WERI-Rb-1 (cell line): ENCODE data around the gene CCDC6.

ENCODE experiments used
- DNase-seq: peaks from one replicate; pipeline ENCODE4 v3.0.0-alpha.2; 2020
- H3K27ac ChIP-seq: fragments of 250-450 bp; sonication (Bioruptor Pico); 2 replicates; pipeline ENCODE4 v1.5.1; 2020; ENCODE audit warnings: mild to moderate bottlenecking, moderate library complexity
- H3K27me3 ChIP-seq: fragments of 250-450 bp; sonication (Bioruptor Pico); 2 replicates; pipeline ENCODE4 v1.5.1; 2021; ENCODE audit warnings: mild to moderate bottlenecking, low read depth, moderate library complexity; ENCODE audit not compliant: insufficient read depth, severe bottlenecking
- H3K36me3 ChIP-seq: fragments of 250-450 bp; sonication (Bioruptor Pico); 2 replicates; pipeline ENCODE4 v1.5.1; 2020; ENCODE audit warnings: mild to moderate bottlenecking, moderate library complexity
- H3K4me3 ChIP-seq: 2 replicates; pipeline ENCODE4 v1.5.1; 2011; ENCODE audit warnings: low read depth, mild to moderate bottlenecking, control low read depth, low read length
- H3K9me3 ChIP-seq: fragments of 250-450 bp; sonication (Bioruptor Pico); 2 replicates; pipeline ENCODE4 v1.5.1; 2021; ENCODE audit warnings: mild to moderate bottlenecking, moderate library complexity; ENCODE audit not compliant: severe bottlenecking
- TF ChIP-seq, protein P1 (sequence below): IDR thresholded peaks from 2 replicates; pipeline ENCODE4 v1.5.1; 2011; ENCODE audit warnings: low read depth, mild to moderate bottlenecking, control low read depth, inconsistent platforms, low read length

The CCDC6 gene

DNA sequence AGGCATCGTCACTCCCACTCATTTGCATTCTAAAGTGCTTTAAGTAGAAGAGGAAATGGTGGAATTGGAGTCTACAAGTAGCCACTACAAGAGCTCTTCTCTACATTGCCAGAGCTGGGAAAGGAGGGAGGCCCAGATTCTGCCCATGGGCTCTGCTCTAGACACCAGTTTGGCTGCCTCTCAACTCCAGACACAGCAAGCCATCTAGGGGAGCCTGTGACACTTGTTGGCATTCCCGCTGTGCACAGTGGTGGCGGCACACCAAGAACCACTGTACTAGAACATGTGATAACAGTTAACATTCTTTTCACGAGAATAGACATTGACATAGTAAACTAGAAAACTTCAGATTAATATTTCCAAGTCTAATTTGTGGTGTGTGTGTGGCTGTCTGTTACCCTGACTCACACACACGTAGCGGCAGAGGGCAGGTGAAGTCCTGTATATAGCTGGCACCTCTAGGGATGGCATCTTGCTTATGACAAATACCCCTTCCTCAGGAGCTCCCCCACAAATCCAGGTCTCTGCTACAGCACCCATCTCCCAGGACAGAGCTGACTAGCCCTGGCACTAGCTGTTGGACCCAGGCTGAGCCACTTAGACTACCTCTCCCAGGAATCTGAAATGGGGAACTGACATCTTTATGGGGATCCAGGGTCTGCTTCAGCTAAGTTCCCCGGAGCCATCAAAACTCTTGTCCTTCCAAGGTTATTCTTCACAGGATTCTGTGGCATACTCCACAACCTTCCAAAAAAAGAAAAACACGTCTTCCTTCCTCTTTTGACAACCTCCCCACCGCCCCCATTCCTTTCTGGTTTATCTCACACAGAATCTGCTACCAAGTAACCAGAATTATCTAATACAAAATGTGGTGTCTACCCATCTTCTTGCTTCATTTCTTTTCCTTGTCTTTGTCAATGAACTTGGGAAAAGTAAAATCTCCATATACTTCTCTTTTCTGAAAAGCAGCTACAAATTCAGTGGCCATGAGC, 98.4 kb downstream of the CCDC6 start:
- TF ChIP-seq, protein P1, sequence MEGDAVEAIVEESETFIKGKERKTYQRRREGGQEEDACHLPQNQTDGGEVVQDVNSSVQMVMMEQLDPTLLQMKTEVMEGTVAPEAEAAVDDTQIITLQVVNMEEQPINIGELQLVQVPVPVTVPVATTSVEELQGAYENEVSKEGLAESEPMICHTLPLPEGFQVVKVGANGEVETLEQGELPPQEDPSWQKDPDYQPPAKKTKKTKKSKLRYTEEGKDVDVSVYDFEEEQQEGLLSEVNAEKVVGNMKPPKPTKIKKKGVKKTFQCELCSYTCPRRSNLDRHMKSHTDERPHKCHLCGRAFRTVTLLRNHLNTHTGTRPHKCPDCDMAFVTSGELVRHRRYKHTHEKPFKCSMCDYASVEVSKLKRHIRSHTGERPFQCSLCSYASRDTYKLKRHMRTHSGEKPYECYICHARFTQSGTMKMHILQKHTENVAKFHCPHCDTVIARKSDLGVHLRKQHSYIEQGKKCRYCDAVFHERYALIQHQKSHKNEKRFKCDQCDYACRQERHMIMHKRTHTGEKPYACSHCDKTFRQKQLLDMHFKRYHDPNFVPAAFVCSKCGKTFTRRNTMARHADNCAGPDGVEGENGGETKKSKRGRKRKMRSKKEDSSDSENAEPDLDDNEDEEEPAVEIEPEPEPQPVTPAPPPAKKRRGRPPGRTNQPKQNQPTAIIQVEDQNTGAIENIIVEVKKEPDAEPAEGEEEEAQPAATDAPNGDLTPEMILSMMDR: no peak
- no peak overlapping the region for H3K4me3 ChIP-seq
- no peak for DNase-seq
- H3K9me3 ChIP-seq: peaks cover 14% of the 10 kb centered on the region
- H3K27me3 ChIP-seq: no peaks in the 10 kb centered on the region
- H3K27ac ChIP-seq: no peak overlapping the region
- peaks cover 79% of the 10 kb centered on the region for H3K36me3 ChIP-seq

DNA sequence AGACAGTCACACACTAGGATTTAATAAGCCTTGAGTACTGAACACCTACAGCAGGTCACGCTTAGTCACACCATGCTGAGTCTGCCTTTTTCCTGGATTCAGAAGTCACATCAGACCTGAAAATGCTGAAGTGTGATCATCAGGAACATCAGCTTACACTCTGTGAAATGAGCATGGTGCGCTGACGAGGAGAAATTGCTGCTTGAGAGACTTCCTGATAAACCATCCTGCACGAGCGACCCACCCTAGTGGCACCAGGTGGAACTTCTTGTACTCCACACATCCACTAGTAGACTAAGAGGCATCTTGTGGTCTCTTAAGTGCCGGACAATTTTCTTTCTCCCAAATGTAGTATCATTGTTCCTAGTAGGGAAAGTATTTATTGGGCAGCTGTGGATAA, 101.3 kb downstream of the CCDC6 start:
- peak; percentile 73 for DNase-seq
- peaks cover 69% of the 10 kb centered on the region for H3K36me3 ChIP-seq
- TF ChIP-seq, protein P1: peak; percentile 83

DNA sequence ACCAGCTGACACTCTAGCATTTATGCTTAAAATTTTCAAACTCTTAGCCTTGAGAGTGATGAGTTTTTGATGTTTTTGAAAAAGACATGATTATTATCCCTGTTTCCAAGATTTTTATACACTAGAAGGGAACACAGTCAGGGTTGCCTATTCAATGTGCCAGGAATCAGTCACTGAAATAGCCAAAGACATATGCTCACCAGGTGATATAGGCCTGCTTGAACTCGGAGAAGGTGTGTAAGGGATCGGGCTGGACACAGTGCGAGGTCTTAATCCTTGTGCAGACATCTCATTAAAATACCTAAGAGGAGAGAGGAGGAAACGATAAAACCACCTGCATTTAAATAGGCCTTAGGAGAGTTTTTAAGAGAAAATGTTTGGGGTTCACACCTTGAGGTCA, 102.1 kb downstream of the CCDC6 start:
- H3K27me3 ChIP-seq: no peaks in the 10 kb centered on the region
- H3K4me3 ChIP-seq: no peak overlapping the region
- DNase-seq: no peak
- peaks cover 68% of the 10 kb centered on the region for H3K36me3 ChIP-seq
- H3K9me3 ChIP-seq: no peaks in the 10 kb centered on the region
- H3K27ac ChIP-seq: no peak overlapping the region
- TF ChIP-seq, protein P1: no peak

More for the DNA sequence above, 101.3 kb downstream of the CCDC6 start:
- H3K4me3 ChIP-seq: no peak overlapping the region
- no peaks in the 10 kb centered on the region for H3K27me3 ChIP-seq
- no peaks in the 10 kb centered on the region for H3K9me3 ChIP-seq
- H3K27ac ChIP-seq: no peak overlapping the region

DNA sequence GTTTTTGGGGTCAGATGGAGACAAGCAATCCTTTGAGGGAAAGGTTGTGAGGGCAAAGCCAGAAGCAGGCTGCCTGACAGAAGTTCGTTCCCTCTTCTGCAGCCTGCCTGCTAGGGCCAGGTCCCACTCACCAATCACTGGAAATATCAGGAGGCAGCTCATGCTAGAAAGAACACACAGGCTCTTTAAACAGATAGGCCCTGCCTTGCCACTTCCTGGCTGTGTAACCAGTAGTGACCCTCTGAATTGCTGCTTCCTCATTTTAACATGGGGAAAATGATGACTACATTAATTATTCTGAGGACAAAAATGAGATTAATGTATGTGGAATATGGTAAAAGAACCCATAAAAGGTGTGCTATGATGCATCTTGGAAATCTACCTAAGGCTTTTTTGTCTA, 102.6 kb downstream of the CCDC6 start:
- Histone ChIP-seq H3K27me3 (no peaks in the 10 kb centered on the region), H3K4me3 (no peak overlapping the region)
- DNase-seq: no peak

DNA sequence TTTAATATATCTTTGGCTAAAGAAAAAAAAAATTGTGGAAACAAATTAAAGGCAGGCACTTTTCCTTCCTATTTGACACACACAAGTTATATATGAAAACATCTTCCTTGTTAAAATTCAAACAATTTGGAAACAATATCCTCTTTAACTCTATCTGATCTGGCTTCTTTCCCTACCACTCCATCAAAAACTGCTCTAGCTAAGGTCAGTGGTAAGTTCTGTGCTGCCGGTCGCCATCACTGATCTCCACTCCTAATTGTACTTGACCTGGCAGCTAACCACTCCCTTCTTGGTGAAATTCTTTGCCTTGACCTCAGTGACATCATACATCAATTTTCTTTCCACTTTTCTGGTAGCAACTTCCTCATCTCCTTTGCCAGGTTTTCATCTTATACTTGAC, 105.2 kb downstream of the CCDC6 start:
- Histone ChIP-seq H3K36me3 (peaks cover 58% of the 10 kb centered on the region), H3K27ac (no peak overlapping the region), H3K4me3 (no peak overlapping the region), H3K9me3 (no peaks in the 10 kb centered on the region), H3K27me3 (no peaks in the 10 kb centered on the region)
- DNase-seq: no peak
- TF ChIP-seq, protein P1: no peak

More for the DNA sequence above, 102.6 kb downstream of the CCDC6 start:
- no peaks in the 10 kb centered on the region for H3K9me3 ChIP-seq
- TF ChIP-seq, protein P1: no peak
- peaks cover 71% of the 10 kb centered on the region for H3K36me3 ChIP-seq
- H3K27ac ChIP-seq: no peak overlapping the region
